Measurements from ENCODE around the gene CLP1.

The CLP1 gene

GRCh38 chr11:57657194-57658022, at the start of gene CLP1:
Gene CLP1 (plus strand): TSS chr11:57657762. CDS start chr11:57659477, 1,715 bp downstream.
- peak; percentile 97 for DNase-seq (ENCODE audit: low spot score)

DNA sequence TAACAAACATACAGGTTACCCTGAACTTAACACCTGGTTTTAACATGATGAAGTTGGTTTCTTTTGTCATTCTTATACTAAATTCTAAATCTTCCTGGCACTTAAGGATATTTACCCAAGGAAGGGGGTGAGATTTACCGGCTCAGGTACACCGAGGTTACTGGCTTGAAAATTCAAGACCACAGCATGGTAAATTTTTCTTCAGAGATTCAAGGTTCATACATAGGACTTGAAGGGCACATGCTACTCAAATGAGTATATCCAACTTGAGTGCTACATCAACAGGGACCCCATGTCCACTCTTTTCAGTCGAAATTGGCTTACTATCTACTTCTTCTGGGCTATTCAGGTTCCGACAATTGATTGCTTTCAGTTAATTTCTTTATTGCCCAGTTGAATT, 47.4 kb upstream of the CLP1 start:
- DNase-seq (ENCODE audit: low spot score) = no peak

- no peak for DNase-seq (ENCODE audit: low spot score)
Measured at GRCh38 chr11:57614234-57614772, 43.3 kb upstream of the CLP1 start.

DNA sequence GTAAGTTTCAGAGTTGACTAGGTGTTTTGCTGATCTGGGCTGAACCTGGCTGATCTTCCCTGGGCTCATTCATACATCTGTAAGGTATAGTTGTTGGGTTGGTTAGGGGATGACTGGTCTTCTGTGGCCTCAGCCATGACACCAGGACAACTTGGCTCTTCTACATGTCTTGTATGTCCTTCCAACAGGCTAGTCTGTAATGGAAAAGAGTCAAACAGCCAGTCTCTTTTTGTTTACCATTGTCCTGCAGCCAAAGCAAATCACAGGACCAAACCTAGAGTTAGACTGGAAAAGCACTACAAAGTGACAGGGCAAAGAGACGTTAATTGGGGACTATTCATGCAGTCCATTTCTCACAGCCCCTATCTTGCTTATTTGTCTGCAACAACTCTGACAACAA, 42.3 kb upstream of the CLP1 start:
- no peak for DNase-seq (ENCODE audit: low spot score)

DNA sequence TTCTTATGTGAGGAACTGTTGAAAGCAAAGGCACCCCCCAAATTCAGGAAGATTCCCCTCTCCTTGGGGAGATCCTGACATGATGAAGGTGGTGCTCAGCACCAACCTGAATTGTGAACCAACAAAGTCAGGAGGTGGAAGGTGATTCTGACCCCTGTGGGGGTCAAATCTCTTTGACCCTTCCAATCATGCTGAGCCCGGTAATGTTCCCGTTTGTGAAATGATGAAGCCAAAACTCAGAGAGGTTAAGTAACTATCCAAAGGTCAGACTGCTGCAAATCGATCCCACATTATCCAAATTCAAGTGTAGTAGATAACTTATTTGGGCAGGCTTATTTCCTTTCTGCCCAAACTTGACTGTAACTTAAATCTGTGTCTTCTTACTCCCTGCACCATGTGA, 41.0 kb upstream of the CLP1 start:
- DNase-seq (ENCODE audit: low spot score) = no peak

DNA sequence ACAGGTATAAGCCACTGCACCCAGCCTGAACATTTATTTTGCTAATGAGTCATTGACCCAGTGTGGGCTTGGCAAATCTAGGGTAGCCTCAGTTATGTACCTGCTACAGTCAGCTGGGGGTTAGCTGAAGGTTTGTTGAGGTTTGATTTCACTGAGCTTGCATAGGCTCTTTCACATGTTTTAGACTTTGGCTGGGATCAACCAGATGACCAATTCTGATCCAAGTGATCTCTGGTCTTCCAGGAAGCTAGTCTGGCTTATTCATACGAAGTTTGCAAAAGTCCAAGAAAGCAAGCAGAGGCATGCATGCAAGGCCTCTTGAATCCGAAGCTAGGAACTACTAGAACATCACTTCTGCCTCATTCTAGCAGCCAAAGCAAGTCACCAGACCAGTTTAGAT, 39.1 kb upstream of the CLP1 start:
- DNase-seq (ENCODE audit: low spot score) = no peak

DNA sequence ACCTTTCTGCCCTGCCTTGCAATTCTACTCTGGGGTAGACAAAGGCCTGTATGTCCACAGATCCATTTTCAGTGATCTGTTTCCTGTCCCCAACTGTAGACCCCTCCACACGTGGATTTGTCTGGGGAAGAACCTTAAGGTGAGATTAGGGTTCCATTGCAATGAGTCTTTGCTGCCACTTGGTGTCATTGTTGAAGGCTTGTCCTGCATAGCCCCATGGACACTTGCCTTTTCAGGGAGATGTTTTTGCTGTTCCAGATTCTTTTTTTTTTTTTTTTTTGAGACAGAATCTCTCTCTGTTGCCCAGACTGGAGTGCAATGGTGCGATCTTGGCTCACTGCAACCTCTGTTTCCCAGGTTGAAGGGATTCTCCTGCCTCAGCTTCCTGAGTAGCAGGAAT, 38.2 kb upstream of the CLP1 start:
- no peak for DNase-seq (ENCODE audit: low spot score)

DNA sequence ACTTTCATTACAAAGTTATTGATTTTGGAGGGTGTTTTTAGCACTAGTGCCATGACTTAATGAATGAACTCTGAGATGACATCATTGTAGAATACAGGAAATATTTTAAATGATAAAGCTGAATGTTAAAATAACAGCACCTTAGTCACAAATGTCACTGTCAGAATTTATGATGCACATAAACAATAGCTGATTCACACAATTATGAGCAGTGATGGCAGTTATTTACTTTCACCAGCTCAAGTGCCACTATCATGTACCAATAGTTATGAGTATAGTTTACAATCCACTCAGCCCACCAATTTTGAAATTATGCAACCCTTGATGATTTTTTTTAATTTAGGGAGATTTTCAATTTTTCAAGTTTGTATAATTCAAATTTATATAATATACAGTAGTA, 37.1 kb upstream of the CLP1 start:
- no peak for DNase-seq (ENCODE audit: low spot score)

GRCh38 chr11:57622263-57622662, 35.3 kb upstream of the CLP1 start:
- no peak for DNase-seq (ENCODE audit: low spot score)

DNA sequence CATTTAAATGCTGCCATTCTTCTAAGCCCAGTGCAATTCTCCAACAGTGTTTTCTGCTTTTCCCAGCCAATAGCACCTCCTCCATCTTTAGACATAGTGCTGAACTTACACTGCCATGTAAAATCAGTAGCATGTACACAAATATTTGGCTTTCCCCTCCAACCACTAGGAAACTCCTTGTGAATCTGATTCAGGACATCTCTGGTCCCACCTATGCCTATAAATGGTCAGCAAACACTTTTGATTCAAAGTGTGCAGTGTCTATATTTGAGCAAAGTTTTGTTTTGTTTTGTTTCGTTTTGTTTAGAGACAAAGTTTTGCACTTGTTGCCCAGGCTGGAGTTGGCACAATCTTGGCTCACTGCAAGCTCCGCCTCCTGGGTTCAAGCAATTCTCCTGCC, 32.7 kb upstream of the CLP1 start:
- DNase-seq (ENCODE audit: low spot score) = no peak

- no peak for DNase-seq (ENCODE audit: low spot score)
Measured at GRCh38 chr11:57626895-57627294, 30.7 kb upstream of the CLP1 start.

- DNase-seq (ENCODE audit: low spot score) = no peak
Measured at GRCh38 chr11:57630171-57630570, 27.4 kb upstream of the CLP1 start.

DNA sequence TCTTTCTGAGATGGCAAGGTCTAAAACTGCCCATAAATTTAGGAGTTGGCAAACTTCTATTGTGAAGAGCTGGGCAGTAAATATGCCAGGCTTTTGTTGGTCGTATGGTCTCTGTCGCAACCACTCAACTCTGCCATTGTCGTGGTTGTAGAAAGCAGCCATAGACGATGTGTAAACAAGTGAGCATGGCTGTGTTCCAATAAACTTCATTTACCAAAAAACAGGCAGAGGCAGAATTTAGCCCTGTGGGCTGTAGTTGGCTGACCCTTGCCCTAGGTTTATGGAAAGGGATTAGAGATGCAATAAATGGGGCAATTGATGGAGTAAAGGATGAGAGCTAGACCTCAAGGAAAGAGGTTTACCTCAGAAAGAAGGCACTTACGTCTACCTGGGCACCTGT, 25.4 kb upstream of the CLP1 start:
- no peak for DNase-seq (ENCODE audit: low spot score)

- no peak for DNase-seq (ENCODE audit: low spot score)
Measured at GRCh38 chr11:57633394-57634070, 24.0 kb upstream of the CLP1 start.

- DNase-seq (ENCODE audit: low spot score) = no peak
Measured at GRCh38 chr11:57634311-57634710, 23.3 kb upstream of the CLP1 start.

GRCh38 chr11:57635246-57635645, 22.3 kb upstream of the CLP1 start:
- DNase-seq (ENCODE audit: low spot score) = no peak

DNA sequence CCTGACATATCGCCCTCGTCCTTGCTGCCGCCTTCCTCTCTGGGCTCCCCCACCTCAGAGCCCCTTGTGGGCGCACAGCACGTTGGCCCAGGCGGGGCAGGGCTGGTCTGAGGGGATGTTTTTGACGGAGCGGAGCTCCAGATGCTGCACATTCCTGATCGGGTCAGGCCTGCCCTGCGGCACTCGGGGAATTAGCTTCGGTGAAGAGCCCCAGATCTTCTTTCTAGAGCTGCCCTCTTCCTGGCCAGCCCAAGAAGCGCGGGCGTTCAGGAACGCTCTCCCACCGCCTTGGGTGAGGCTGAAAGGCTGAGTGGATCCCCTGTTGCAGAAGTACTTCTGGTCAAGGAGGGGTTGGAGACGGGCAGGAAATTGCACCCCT, 19.9 kb upstream of the CLP1 start:
- DNase-seq (ENCODE audit: low spot score) = peak; percentile 38

DNA sequence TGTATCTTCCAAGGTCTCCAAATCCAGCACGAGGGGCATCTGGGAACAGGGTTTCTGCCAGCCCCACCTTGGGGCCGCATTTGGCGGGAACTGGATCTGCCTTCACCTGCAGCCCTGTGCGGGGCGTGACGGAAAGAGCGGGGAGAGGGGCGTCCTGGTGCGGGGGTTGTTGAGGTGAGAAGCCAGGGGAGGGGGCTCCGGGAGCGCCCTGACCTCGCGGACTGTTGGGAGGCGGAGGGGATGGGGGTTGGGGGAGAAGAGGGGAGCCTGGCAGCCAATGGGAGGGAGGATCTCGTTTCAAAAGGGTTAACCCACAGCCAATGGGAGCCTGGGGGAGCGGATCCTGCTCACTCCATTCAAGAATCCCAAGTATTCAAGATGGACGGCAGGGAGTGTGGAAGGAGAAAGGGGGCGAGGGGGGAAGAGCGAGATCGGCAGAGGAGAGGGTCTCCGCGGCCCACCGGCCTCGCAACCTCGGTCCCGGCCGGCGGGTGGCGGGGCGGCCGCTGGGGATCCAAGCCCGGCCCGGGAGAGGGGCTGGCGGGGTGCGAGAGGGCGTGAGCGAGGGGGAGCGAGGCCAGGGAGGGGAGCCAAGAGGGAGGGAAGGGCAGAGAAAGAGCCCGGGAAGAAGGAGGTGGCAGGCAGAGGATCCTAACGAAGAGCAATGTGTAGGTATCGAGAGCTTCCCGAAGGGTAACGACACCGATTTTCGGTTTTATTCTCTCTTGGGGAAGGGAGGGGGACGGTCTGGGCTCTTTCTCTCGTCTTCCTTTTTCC, 19.4 kb upstream of the CLP1 start:
- peak; percentile 98 for DNase-seq (ENCODE audit: low spot score)

GRCh38 chr11:57638811-57639320, 18.7 kb upstream of the CLP1 start:
- DNase-seq (ENCODE audit: low spot score) = no peak

DNA sequence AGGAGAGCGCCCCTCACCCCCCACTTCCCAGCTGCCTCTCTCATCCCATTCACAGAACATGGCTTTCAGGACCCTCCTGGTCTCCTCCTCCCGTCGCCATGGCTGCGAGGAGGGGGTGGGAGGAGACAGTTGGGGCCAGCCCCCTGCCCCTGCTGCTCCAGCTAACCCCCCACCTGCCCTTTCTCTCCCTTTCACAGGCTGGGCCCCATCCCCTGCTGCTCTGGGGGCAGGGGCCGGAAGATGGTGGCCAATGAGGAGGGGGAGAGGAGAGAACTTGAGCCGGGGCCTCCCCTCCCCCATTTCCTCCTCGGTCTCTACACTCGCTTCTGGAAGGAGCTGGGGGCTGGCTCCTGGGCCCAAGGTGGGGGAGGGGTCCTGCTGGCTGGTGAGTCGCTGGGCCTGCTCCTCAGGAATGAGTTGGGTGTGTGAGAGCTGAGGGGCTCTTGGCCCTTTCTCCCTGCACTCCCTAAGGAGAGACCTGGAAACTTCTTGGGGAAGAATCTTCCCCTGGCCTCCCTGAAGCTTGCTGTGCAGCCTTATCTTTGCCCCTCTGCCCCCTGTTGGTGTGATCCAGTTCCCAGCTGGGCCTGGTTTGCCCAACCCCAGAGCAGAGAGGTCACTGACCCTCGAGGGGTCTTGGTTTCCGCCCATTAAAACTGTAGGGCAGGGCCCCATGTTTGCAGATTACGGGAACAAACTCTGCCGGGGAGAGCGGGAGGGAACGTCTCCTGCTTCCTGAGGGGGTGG, 18.1 kb upstream of the CLP1 start:
- DNase-seq (ENCODE audit: low spot score) = no peak

- DNase-seq (ENCODE audit: low spot score) = no peak
Measured at GRCh38 chr11:57640068-57640800, 17.3 kb upstream of the CLP1 start.

All from AG08395 (cell line).